Esophagus squamous epithelium (tissue), 5 donors: ENCODE results near the gene RAB17. TPM values are rescaled to one million over a fixed set of nuclear protein-coding genes. Genes with fewer than 3 reads are reported as not detected.

Experiments
- DNase-seq: peaks from one replicate; lab custom pipeline; 2025; lab: John Stamatoyannopoulos, UW
- H3K27ac ChIP-seq, 4 donors: fragments of 200-600 bp; sonication (generic); one replicate each; pipeline ENCODE4 v1.5.1; 2016 to 2019; ENCODE audit warnings: mild to moderate bottlenecking in 1 of 4
- H3K27me3 ChIP-seq, 4 donors: fragments of 200-600 bp; sonication (generic); 1 replicate in 3 of 4; 2 replicates in 1 of 4; pipeline versions ENCODE4 v1.5.1 to v1.6.0; 2017 to 2021; ENCODE audit warnings: antibody characterized with exemption in 1 of 4
- H3K36me3 ChIP-seq, 3 donors: fragments of 200-600 bp; sonication (generic); one replicate each; pipeline ENCODE4 v1.5.1; 2016 to 2019
- H3K4me1 ChIP-seq, 3 donors: fragments of 200-600 bp; sonication (generic); one replicate each; pipeline ENCODE4 v1.5.1; 2017 to 2019
- H3K4me3 ChIP-seq, 4 donors: fragments of 200-600 bp; sonication (generic); 1 replicate in 3 of 4; 2 replicates in 1 of 4; pipeline ENCODE4 v1.5.1; 2016 to 2019; ENCODE audit warnings: mild to moderate bottlenecking in 2 of 4, moderate library complexity in 1 of 4
- H3K9me3 ChIP-seq, 3 donors: fragments of 200-600 bp; sonication (generic); one replicate each; pipeline ENCODE4 v1.5.1; 2016 to 2019
- CTCF ChIP-seq, 6 experiments: fragments of 450-650 bp in 4 of 6; fragments of 200-600 bp in 2 of 6; sonication (generic) in 2 of 6; IDR thresholded peaks; one replicate each; pipeline ENCODE4 v1.5.1; 2016 to 2019; ENCODE audit warnings: antibody characterized with exemption in 6 of 6, mild to moderate bottlenecking in 4 of 6, moderate library complexity in 4 of 6
- POLR2A ChIP-seq, 4 donors: fragments of 450-650 bp; IDR thresholded peaks; one replicate each; pipeline ENCODE4 v1.6.1; 2017; ENCODE audit warnings: antibody characterized with exemption in 4 of 4, mild to moderate bottlenecking in 4 of 4, moderate library complexity in 3 of 4
- WGBS, 2 donors: methylation state at CpG; one replicate each; pipeline ENCODE4 v1.1.5; 2018; 5-methylcytosine and 5-hydroxymethylcytosine counted together
- intact Hi-C: fragments of 100-400 bp; cut with DNase I; formaldehyde crosslinking; loops from one replicate; pipeline ENCODE4 v1.15.0; 2022
- total RNA-seq, 4 donors: library from RNA; depleted of rRNA; stranded (reverse); fragments of >200 nt; gene quantifications; one replicate each; pipeline ENCODE4 v1.1.0, GENCODE V29; 2016
- donor health status: DM: yes; HTN: yes; CAD: no.

Gene RAB17
- total RNA-seq, 4 donors from 2014 or later: 2.0 to 11.1 (median 6.4) TPM

GRCh38 chr2:237628247-237629187 lies 38.0 kb upstream of the RAB17 start:
- WGBS, 2 donors: 45 to 47% methylated on average over 13 to 14 of the region's 14 CpGs
- DNase-seq: no peak
- H3K4me1 ChIP-seq: peaks cover 0 to 57% (median 5%) of the 10 kb centered on the region in 3 donors
- peak overlapping the region in 2 of 4 donors; percentile 79 to 87 for H3K27ac ChIP-seq
- intact Hi-C loops: no loop called here
- H3K36me3 ChIP-seq: no peaks in the 10 kb centered on the region
- peaks cover 0 to 40% (median 0%) of the 10 kb centered on the region in 4 donors for H3K27me3 ChIP-seq
- H3K4me3 ChIP-seq: peak overlapping the region; percentile 45 to 88 (median 64)
- no peaks in the 10 kb centered on the region for H3K9me3 ChIP-seq
- TF ChIP-seq POLR2A (IDR thresholded peaks at IDR 0.05) (no peak), CTCF (IDR thresholded peaks at IDR 0.05) (no peak)

GRCh38 chr2:237627441-237628246 lies 37.1 kb upstream of the RAB17 start, which contains the start of gene LRRFIP1:
LRRFIP1 (plus strand) TSS chr2:237627587; CDS start chr2:237627645, 58 bp downstream.
- intact Hi-C loops: no loop called here

GRCh38 chr2:237626813-237627440 lies 36.4 kb upstream of the RAB17 start:
- 22 to 65% methylated on average over 9 to 36 of the region's 54 CpGs for WGBS, 2 donors

More at GRCh38 chr2:237627441-237628246, 37.1 kb upstream of the RAB17 start, which contains the start of gene LRRFIP1:
- H3K36me3 ChIP-seq: no peaks in the 10 kb centered on the region
- peak within 1 kb of the TSS; percentile 62 to 87 (median 76) for H3K27ac ChIP-seq
- no peaks in the 10 kb centered on the region for H3K9me3 ChIP-seq
- H3K4me3 ChIP-seq: peak within 1 kb of the TSS; percentile 45 to 88 (median 64)
- no peak for DNase-seq
- TF ChIP-seq POLR2A (IDR thresholded peaks at IDR 0.05): peak in 1 of 4 donors; percentile 48
- no peak for TF ChIP-seq CTCF (IDR thresholded peaks at IDR 0.05)
- 0% methylated on average over 9 of the region's 114 CpGs; no CpG with 5 or more reads in 1 of the 2 donors for WGBS, 2 donors
- peaks cover 0 to 49% (median 5%) of the 10 kb centered on the region in 3 donors for H3K4me1 ChIP-seq
- H3K27me3 ChIP-seq: peaks cover 0 to 40% (median 0%) of the 10 kb centered on the region in 4 donors

GRCh38 chr2:237625777-237626176 lies 35.2 kb upstream of the RAB17 start:
- no peak for DNase-seq
- Histone ChIP-seq H3K27me3 (peaks cover 0 to 40% (median 0%) of the 10 kb centered on the region in 4 donors), H3K9me3 (no peaks in the 10 kb centered on the region), H3K4me3 (no peak overlapping the region), H3K36me3 (no peaks in the 10 kb centered on the region), H3K4me1 (peaks cover 0 to 36% (median 5%) of the 10 kb centered on the region in 3 donors), H3K27ac (peak overlapping the region in 2 of 4 donors; percentile 39 to 87)
- intact Hi-C loops: no loop called here
- TF ChIP-seq POLR2A (IDR thresholded peaks at IDR 0.05): no peak
- no peak for TF ChIP-seq CTCF (IDR thresholded peaks at IDR 0.05)
- 67 to 73% methylated on average over 2 to 4 of the region's 6 CpGs for WGBS, 2 donors

More at GRCh38 chr2:237626813-237627440, 36.4 kb upstream of the RAB17 start:
- Histone ChIP-seq H3K27ac (peak overlapping the region; percentile 62 to 87 (median 76)), H3K27me3 (peaks cover 0 to 40% (median 0%) of the 10 kb centered on the region in 4 donors), H3K4me1 (peaks cover 0 to 44% (median 5%) of the 10 kb centered on the region in 3 donors), H3K4me3 (peak overlapping the region; percentile 45 to 88 (median 64)), H3K9me3 (no peaks in the 10 kb centered on the region), H3K36me3 (no peaks in the 10 kb centered on the region)
- DNase-seq: no peak
- intact Hi-C loops: no loop called here
- TF ChIP-seq POLR2A (IDR thresholded peaks at IDR 0.05) (no peak), CTCF (IDR thresholded peaks at IDR 0.05) (no peak)
